HG03025 (cell line): ENCODE results near the gene RGPD3.
"Not testable (repeated sequence)": the region's sequence is repeated elsewhere in the genome, so short reads cannot be mapped to it uniquely, and the experiment has no call there.

ENCODE experiments used
- ATAC-seq: cut with Tn5 transposase; IDR thresholded peaks from one replicate; pipeline ENCODE4 v1.9.1; 2021; ENCODE audit warnings: mild to moderate bottlenecking, moderate library complexity; ENCODE audit not compliant: unreplicated experiment, low FRiP score

RGPD3 gene

DNA sequence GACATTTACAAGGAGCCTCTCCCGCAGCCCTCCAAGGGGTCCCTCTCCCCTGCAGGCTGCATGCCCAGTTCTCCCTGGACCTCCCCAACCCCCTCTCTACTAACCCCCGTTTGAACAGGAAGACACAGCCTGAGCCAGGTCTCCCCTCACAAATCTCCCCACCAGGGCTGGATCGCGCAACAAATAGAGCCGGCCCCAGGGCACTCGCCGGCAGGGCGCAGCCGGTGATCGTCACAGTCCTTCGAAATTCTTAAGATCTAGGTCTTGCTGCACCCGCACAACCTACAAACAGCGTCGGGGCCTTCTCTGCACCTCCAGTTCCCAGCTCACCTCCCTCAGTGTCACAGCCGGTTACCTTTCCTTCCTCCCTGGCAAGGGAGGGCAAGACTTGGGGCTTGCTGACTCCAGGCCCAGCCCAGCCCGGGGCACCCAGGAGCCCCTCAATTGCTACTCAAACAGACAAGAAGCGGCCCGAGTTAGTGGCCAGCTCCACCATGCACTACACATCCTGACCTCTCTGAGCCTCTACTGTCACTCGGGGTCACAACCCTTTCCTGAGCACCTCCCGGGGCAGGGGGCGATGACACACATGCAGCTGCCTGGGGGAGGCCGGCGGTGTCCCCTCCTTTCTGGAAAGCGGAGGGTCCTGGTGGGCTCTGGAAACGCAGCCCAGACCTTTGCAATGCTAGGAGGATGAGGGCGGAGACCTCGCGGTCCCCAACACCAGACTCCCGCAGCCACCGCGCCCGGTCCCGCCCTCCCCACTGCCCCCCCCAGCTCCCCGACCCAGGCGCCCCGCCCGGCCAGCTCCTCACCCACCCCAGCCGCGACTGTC, 18.6 kb upstream of the RGPD3 start, which contains the start of gene CD8B2:
Gene CD8B2, plus strand, starts transcription at position 814 of the 835 bp plus-strand sequence. CDS start 63 bp downstream, outside the sequence.
- not testable (repeated sequence) for ATAC-seq

- not testable (repeated sequence) for ATAC-seq
These were observed 11.3 kb upstream of the RGPD3 start for GRCh38 chr2:106479563-106479962.

GRCh38 chr2:106477647-106478046, 9.4 kb upstream of the RGPD3 start:
- ATAC-seq: not testable (repeated sequence)

DNA sequence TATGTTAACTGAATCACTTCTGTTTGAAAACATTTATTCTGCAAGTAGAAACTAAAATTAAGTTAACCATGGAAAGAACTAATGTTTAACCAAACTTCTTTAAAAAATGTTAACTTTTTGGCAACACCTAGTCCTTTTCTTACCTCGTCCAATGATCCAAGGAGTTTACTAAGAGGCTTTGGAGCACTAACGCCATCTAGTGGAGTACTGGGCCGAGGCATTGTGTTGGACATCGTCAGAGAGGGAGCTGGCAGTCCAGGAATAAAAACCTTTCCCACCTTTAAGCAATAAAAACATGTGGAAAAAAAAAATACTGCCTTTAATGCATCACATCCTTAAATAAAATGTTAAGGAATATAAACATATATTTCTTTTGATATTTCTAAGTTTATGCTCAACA, 2.4 kb upstream of the RGPD3 start:
- not testable (repeated sequence) for ATAC-seq

DNA sequence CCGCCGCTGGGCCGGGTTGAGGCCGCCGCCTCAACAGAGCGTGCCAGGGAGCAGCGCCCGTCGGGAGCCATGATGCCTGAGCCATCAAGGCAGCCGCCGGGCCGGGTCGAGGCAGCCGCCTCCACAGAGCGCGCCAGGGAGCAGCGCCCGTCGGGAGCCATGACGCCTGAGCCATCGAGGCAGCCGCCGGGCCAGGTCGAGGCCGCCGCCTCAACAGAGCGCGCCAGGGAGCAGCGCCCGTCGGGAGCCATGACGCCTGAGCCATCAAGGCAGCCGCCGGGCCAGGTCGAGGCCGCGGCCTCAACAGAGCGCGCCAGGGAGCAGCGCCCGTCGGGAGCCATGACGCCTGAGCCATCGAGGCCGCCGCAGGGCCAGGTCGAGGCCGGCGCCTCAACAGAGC, 697 bp downstream of the RGPD3 start:
- ATAC-seq: not testable (repeated sequence)

- not testable (repeated sequence) for ATAC-seq
These were observed 6.3 kb downstream of the RGPD3 start for GRCh38 chr2:106461882-106462281.

- ATAC-seq: not testable (repeated sequence)
These were observed 77.5 kb downstream of the RGPD3 start for GRCh38 chr2:106390680-106391079.

DNA sequence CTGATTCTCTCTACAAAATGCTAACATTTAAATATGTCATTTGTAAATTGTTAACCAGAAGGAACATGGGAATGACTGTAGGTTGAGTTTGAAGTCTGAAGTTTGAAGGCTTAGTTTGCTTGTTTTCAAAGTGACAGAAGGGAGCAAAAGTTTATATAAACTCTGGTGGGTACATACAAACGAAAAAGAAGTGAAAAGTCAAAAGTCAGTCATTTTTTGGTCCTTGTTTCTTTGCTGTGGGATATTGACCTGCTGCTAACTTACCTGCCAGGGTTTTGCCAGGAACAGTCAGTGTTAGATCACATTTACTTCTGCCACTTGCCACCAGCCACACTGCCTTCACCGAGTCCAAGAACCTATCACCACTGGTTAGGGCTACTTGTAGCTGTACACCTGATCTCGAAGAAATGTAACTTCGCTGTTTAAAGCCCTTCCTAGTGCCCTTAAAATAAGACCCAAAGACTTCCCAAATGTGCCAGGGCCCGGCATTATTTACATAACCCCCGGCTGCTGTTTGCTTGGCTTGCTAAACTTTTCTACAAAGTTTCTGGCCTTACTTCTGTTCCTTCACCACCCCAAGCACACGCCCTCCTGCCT, 79.3 kb downstream of the RGPD3 start:
- ATAC-seq: not testable (repeated sequence)

- not testable (repeated sequence) for ATAC-seq
These were observed 83.7 kb downstream of the RGPD3 start for GRCh38 chr2:106384548-106384947.

GRCh38 chr2:106381867-106382266, 86.3 kb downstream of the RGPD3 start:
- ATAC-seq: not testable (repeated sequence)

DNA sequence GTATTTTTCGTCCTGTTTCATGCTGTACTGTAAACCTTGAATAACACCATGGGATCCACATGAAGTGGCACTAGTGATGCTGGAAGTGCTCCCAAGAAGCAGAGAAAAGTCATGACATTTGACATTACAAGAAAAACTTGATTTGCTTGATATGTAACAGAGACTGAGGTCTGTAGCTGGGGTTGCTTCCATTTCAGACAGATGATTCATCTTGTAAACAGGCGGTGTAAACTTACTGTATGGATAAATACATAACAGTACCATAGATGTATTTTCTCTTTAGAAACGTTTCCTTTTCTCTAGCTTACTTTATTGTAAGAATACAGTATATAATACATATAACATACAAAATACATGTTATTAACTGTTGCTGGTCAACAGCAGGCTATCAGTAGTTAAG, 88.6 kb downstream of the RGPD3 start:
- ATAC-seq: not testable (repeated sequence)

GRCh38 chr2:106369182-106369581, 99.0 kb downstream of the RGPD3 start:
- ATAC-seq: not testable (repeated sequence)

DNA sequence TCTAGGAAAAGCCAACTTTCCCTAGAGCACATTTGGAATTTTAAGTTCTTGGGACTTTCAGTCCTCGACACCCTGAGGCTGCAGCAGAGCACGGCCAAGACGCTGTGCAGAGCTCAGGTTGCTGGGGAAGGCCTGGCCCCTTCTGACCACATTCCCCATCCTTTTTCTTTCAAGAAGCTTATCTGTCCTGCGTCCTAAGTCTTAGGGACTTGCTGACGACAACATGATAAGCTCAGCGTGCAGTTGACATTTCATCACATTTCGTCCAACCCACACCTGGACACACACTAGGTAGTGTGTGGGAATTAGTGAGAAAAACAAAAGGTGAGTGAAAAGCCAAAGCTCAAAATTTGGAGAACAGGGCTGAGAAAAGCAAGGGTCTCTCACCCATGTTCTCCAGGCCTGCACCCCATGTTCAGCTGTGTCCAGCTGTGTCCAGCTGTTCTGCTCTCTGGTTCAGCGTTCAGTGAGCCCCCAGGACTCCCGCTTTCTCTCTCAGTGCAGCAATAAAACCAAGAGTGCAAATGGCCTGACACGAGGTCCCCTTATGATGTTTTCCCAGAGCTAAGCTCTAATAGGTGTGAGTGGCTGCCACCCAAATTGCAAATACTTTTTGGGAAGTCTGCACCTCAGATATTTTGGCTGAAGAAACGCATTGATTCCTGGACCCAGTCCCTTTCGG, 101.9 kb downstream of the RGPD3 start:
- no peak for ATAC-seq

- no peak for ATAC-seq
These were observed 104.4 kb downstream of the RGPD3 start for GRCh38 chr2:106363791-106364190.

DNA sequence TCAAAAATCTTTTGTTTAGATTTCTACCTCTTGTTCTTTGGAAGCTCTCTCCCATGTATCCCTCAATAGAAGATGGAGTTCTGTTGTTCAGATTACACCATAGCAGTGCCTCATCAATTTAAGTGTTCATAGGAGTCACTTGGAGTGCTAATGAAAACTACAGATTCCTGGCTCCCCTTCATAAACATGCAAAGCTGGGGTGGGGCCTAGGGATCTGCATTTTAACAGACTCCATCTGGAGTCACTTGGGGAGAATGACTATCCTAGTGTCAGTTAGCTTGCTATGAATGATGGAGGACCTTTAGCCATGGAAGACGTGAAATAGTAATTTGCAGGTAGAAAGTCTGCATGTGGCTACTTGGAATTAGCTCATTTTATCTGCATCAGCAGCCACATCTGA, 105.4 kb downstream of the RGPD3 start:
- no peak for ATAC-seq

- ATAC-seq: no peak
These were observed 108.7 kb downstream of the RGPD3 start for GRCh38 chr2:106359512-106359911.

DNA sequence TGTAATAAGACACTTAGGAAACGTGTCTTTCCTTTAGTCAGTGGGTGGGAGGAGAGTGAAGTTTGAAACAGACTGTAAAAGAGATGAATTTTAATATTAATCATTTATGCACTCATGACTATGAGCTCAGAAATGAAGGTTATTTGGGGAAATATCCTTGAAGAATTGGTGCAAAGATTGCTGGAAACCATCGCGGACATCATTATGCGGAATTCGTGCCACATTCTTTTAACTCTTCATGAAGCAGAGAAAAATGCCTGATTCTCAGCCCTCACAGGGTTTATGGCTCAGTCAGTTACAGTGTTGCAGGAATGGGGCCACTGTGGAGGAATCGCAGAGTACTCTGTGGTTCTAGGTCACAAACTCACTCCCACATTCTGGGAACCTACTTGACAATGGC, 109.7 kb downstream of the RGPD3 start:
- ATAC-seq: no peak

GRCh38 chr2:106358081-106358480, 110.1 kb downstream of the RGPD3 start:
- ATAC-seq: peak; percentile 95

DNA sequence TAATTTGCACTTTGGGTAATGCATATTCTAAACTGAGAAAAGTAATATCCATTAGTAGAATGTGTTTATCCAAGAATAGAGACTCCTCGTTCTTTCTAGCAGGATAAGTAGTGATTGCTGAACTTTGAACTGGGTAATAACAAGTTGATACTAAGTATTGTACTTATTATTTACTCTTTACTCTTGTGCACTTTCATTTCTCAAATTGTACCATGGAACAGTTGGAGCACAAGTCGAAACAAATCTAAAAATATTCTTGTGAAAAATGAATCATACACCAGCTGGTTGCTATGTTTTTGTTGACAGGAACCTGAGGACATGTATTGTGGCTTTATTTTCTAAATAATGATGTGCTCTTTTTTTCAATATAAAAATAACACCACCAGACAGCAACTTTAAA, 111.9 kb downstream of the RGPD3 start:
- ATAC-seq: no peak

- no peak for ATAC-seq
These were observed 114.5 kb downstream of the RGPD3 start for GRCh38 chr2:106353676-106354075.

- ATAC-seq: no peak
These were observed 117.2 kb downstream of the RGPD3 start for GRCh38 chr2:106350980-106351379.
